Upper lobe of left lung (tissue), 4 donors: Measurements from ENCODE around the gene E2F1.

ENCODE experiments used
- EP300 ChIP-seq, 4 donors: sonication (generic); formaldehyde crosslinking; IDR thresholded peaks; one replicate each; pipeline ENCODE4 v1.5.1; 2017; ENCODE audit warnings: antibody characterized with exemption in 4 of 4, control low read depth in 2 of 4
- POLR2A ChIP-seq, 4 donors: fragments of 450-650 bp; IDR thresholded peaks; one replicate each; pipeline ENCODE4 v1.5.1; 2016 to 2017; ENCODE audit warnings: antibody characterized with exemption in 4 of 4, mild to moderate bottlenecking in 2 of 4
- POLR2AphosphoS5 ChIP-seq, 2 donors: sonication (generic); formaldehyde crosslinking; IDR thresholded peaks; one replicate each; pipeline ENCODE4 v1.5.1; 2017; ENCODE audit warnings: antibody characterized with exemption in 2 of 2
- TF ChIP-seq, protein P1 (sequence below), 6 experiments: fragments of 450-650 bp in 4 of 6; fragments of 200-600 bp in 2 of 6; sonication (generic) in 2 of 6; IDR thresholded peaks; one replicate each; pipeline ENCODE4 v1.5.1; 2016 to 2019; ENCODE audit warnings: antibody characterized with exemption in 6 of 6

- TF ChIP-seq POLR2A (IDR thresholded peaks at IDR 0.05) (no peak), EP300 (IDR thresholded peaks at IDR 0.05) (no peak), POLR2AphosphoS5 (IDR thresholded peaks at IDR 0.05) (no peak)
- TF ChIP-seq, protein P1, sequence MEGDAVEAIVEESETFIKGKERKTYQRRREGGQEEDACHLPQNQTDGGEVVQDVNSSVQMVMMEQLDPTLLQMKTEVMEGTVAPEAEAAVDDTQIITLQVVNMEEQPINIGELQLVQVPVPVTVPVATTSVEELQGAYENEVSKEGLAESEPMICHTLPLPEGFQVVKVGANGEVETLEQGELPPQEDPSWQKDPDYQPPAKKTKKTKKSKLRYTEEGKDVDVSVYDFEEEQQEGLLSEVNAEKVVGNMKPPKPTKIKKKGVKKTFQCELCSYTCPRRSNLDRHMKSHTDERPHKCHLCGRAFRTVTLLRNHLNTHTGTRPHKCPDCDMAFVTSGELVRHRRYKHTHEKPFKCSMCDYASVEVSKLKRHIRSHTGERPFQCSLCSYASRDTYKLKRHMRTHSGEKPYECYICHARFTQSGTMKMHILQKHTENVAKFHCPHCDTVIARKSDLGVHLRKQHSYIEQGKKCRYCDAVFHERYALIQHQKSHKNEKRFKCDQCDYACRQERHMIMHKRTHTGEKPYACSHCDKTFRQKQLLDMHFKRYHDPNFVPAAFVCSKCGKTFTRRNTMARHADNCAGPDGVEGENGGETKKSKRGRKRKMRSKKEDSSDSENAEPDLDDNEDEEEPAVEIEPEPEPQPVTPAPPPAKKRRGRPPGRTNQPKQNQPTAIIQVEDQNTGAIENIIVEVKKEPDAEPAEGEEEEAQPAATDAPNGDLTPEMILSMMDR (IDR thresholded peaks at IDR 0.05): no peak
These were observed 41.2 kb downstream of the E2F1 start for GRCh38 chr20:33645072-33645358.
